Right kidney (tissue), 1 donor: Measurements from ENCODE around the gene TP53I13.

Experiments used
- DNase-seq: peaks from one replicate; pipeline ENCODE4 v3.0.0-alpha.2; 2016

Gene TP53I13

GRCh38 chr17:29579866-29580771, 11.6 kb downstream of the TP53I13 start:
- no peak for DNase-seq

GRCh38 chr17:29581583-29582253, 13.2 kb downstream of the TP53I13 start:
- no peak for DNase-seq

GRCh38 chr17:29582254-29582765, 13.8 kb downstream of the TP53I13 start:
- DNase-seq = no peak

- no peak for DNase-seq
Observed at GRCh38 chr17:29582772-29583171, 14.3 kb downstream of the TP53I13 start.

- no peak for DNase-seq
Observed at GRCh38 chr17:29583324-29584248, 15.1 kb downstream of the TP53I13 start.

- no peak for DNase-seq
Observed at GRCh38 chr17:29584452-29585079, 16.1 kb downstream of the TP53I13 start.

- no peak for DNase-seq
Observed at GRCh38 chr17:29585080-29585751, 16.7 kb downstream of the TP53I13 start.

GRCh38 chr17:29586676-29587469, 18.4 kb downstream of the TP53I13 start:
- DNase-seq = no peak

GRCh38 chr17:29587591-29587990, 19.1 kb downstream of the TP53I13 start:
- DNase-seq = no peak

- DNase-seq = no peak
Observed at GRCh38 chr17:29588017-29588561, 19.6 kb downstream of the TP53I13 start.

- peak; percentile 68 for DNase-seq
Observed at GRCh38 chr17:29588562-29589411, 20.3 kb downstream of the TP53I13 start.

GRCh38 chr17:29589524-29590410, 21.3 kb downstream of the TP53I13 start, which contains the start of gene GIT1:
TSS of gene GIT1 (minus strand) at chr17:29589648. CDS start at chr17:29589378, 270 bp downstream.
- peak; percentile 84 for DNase-seq

- DNase-seq = no peak
Observed at GRCh38 chr17:29590411-29591145, 22.1 kb downstream of the TP53I13 start.

GRCh38 chr17:29591146-29591736, 22.7 kb downstream of the TP53I13 start:
- DNase-seq = peak; percentile 83

- peak; percentile 95 for DNase-seq
Observed at GRCh38 chr17:29591737-29592608, 23.5 kb downstream of the TP53I13 start.
